Liver (tissue), 9 donors: ENCODE measurements around the gene ATAD3A. TPM values are rescaled to one million over a fixed set of nuclear protein-coding genes. Genes with fewer than 3 reads are reported as not detected.

Experiments
- DNase-seq: peaks from one replicate; pipeline ENCODE4 v3.0.0-alpha.2; 2017; ENCODE audit warnings: low spot score
- H3K27ac ChIP-seq, 2 donors: one replicate each; pipeline ENCODE4 v1.7.0; 2013; ENCODE audit warnings: inconsistent platforms in 2 of 2, low read length in 2 of 2, control low read depth in 1 of 2, low read depth in 1 of 2, mild to moderate bottlenecking in 1 of 2
- H3K27me3 ChIP-seq, 4 donors: one replicate each; pipeline versions ENCODE4 v1.6.1 to v1.7.0; 2013; ENCODE audit warnings: low read length in 3 of 4, inconsistent platforms in 1 of 4, mild to moderate bottlenecking in 1 of 4, moderate library complexity in 1 of 4; ENCODE audit not compliant: control insufficient read depth in 4 of 4, insufficient read depth in 4 of 4
- H3K36me3 ChIP-seq, 4 donors: one replicate each; pipeline versions ENCODE4 v1.6.1 to v1.7.0; 2013; ENCODE audit warnings: low read length in 3 of 4, mild to moderate bottlenecking in 3 of 4, low read depth in 1 of 4, moderate library complexity in 1 of 4; ENCODE audit not compliant: control insufficient read depth in 4 of 4, insufficient read depth in 3 of 4
- H3K4me1 ChIP-seq, 4 donors: one replicate each; pipeline versions ENCODE4 v1.6.1 to v1.7.0; 2013; ENCODE audit warnings: low read length in 3 of 4, mild to moderate bottlenecking in 3 of 4, moderate library complexity in 1 of 4; ENCODE audit not compliant: control insufficient read depth in 4 of 4, insufficient read depth in 4 of 4
- H3K4me3 ChIP-seq, 3 donors: one replicate each; pipeline versions ENCODE4 v1.6.1 to v1.7.0; 2013; ENCODE audit warnings: low read length in 3 of 3, control low read depth in 1 of 3, low read depth in 1 of 3, mild to moderate bottlenecking in 1 of 3
- H3K9ac ChIP-seq, 2 donors: one replicate each; pipeline ENCODE4 v1.7.0; 2013; ENCODE audit warnings: low read length in 2 of 2, mild to moderate bottlenecking in 2 of 2, moderate library complexity in 2 of 2, control low read depth in 1 of 2, low read depth in 1 of 2
- H3K9me3 ChIP-seq, 4 donors: one replicate each; pipeline versions ENCODE4 v1.6.1 to v1.7.0; 2013; ENCODE audit warnings: low read length in 3 of 4; ENCODE audit not compliant: control insufficient read depth in 4 of 4
- ATF3 ChIP-seq: IDR thresholded peaks from 2 replicates; pipeline ENCODE4 v1.6.1; 2016; ENCODE audit warnings: antibody characterized with exemption
- CTCF ChIP-seq: fragments of 150-350 bp; IDR thresholded peaks from 2 replicates; pipeline ENCODE4 v1.5.1; 2017; ENCODE audit warnings: improper control_type of control experiment, low read depth, low read length; ENCODE audit not compliant: missing input control
- EGR1 ChIP-seq, 2 donors: IDR thresholded peaks; 2 replicates each; pipeline ENCODE4 v1.6.1; 2016 to 2018; ENCODE audit warnings: antibody characterized with exemption in 2 of 2, low read depth in 2 of 2
- FOXA1 ChIP-seq: IDR thresholded peaks from 2 replicates; pipeline ENCODE4 v1.6.1; 2016; ENCODE audit warnings: antibody characterized with exemption
- FOXA2 ChIP-seq: IDR thresholded peaks from 2 replicates; pipeline ENCODE4 v1.6.1; 2016; ENCODE audit warnings: antibody characterized with exemption
- GABPA ChIP-seq, 2 donors: IDR thresholded peaks in 1 of 2; conservative IDR thresholded peaks in 1 of 2; 2 replicates each; pipeline ENCODE4 v1.6.1; 2016; ENCODE audit warnings: antibody characterized with exemption in 2 of 2, mild to moderate bottlenecking in 1 of 2, moderate library complexity in 1 of 2
- HNF4A ChIP-seq, 2 donors: conservative IDR thresholded peaks; 2 replicates each; pipeline ENCODE4 v1.6.1; 2016; ENCODE audit warnings: antibody characterized with exemption in 2 of 2, mild to moderate bottlenecking in 2 of 2
- HNF4G ChIP-seq: IDR thresholded peaks from 2 replicates; pipeline ENCODE4 v1.6.1; 2016; ENCODE audit warnings: antibody characterized with exemption
- JUND ChIP-seq, 2 donors: IDR thresholded peaks; 2 replicates each; pipeline ENCODE4 v1.6.1; 2016; ENCODE audit warnings: antibody characterized with exemption in 2 of 2
- NR2F2 ChIP-seq: IDR thresholded peaks from 2 replicates; pipeline ENCODE4 v1.6.1; 2016; ENCODE audit warnings: antibody characterized with exemption
- RAD21 ChIP-seq, 2 donors: IDR thresholded peaks; 2 replicates each; pipeline ENCODE4 v1.6.1; 2016; ENCODE audit warnings: antibody characterized with exemption in 2 of 2, mild to moderate bottlenecking in 2 of 2
- RXRA ChIP-seq, 2 donors: IDR thresholded peaks; 2 replicates each; pipeline ENCODE4 v1.6.1; 2017 to 2018; ENCODE audit warnings: antibody characterized with exemption in 2 of 2, mild to moderate bottlenecking in 1 of 2
- SP1 ChIP-seq: IDR thresholded peaks from 2 replicates; pipeline ENCODE4 v1.6.1; 2018; ENCODE audit warnings: antibody characterized with exemption, mild to moderate bottlenecking
- TAF1 ChIP-seq: conservative IDR thresholded peaks from 2 replicates; pipeline ENCODE4 v1.6.1; 2016; ENCODE audit warnings: antibody characterized with exemption, mild to moderate bottlenecking
- YY1 ChIP-seq: IDR thresholded peaks from 2 replicates; pipeline ENCODE4 v1.6.1; 2016; ENCODE audit warnings: antibody characterized with exemption, mild to moderate bottlenecking
- ZBTB33 ChIP-seq: IDR thresholded peaks from 2 replicates; pipeline ENCODE4 v1.6.1; 2016; ENCODE audit warnings: antibody characterized with exemption
- WGBS: extraction: QIAGEN DNeasy Blood & Tissue Kit; methylation state at CpG from one replicate; pipeline ENCODE4 v1.1.7; 2013; 5-methylcytosine and 5-hydroxymethylcytosine counted together
- polyA plus RNA-seq, 2 donors: library from polyadenylated mRNA; stranded (reverse) in 1 of 2; unstranded in 1 of 2; fragments of 200-250 nt in 1 of 2; fragments of >200 nt in 1 of 2; fragmentation: Nextera tagmentation in 1 of 2; extraction: Ambion mirVana in 1 of 2; gene quantifications; one replicate each; pipeline versions ENCODE4 v1.2.1 to v1.2.3, GENCODE V29; 2013 to 2015
- total RNA-seq, 2 donors: library from RNA; depleted of rRNA; stranded (reverse); fragments of >200 nt; gene quantifications; one replicate each; pipeline ENCODE4 v1.2.3, GENCODE V29; 2014
- TF ChIP-seq, protein P1 (sequence below): IDR thresholded peaks from 2 replicates; pipeline ENCODE4 v1.6.1; 2016; ENCODE audit warnings: antibody characterized with exemption
- TF ChIP-seq, protein P2 (sequence below): IDR thresholded peaks from 2 replicates; pipeline ENCODE4 v1.6.1; 2016; ENCODE audit warnings: antibody characterized with exemption, mild to moderate bottlenecking
- donor health status: healthy.
- donor health status: healthy.
- donor health status: healthy.
- donor health status: healthy.
- donor health status: healthy.

The ATAD3A gene
- total and polyA plus RNA-seq, 4 donors: 7.2 to 20.0 (median 15.8) TPM

DNA sequence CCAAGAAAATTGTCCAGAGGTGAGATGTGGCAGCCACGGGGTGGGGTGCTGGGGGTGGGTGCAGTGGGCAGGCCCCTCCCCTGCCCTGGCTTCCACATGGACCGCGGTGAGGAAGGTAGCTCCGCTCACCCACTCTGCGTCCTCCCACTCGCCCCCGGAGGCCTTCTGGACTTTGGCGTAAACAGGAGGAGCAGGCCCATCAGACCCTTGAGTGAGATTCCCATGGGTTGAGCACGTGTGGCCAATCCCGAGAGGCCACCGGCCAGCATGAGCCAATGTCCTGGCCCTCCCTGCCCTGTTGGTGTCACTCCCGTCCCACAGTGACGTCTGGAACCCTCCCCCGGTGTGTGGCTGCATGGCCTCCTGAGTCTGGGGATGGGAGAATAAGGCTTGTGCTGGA is 36.6 kb downstream of the ATAD3A start:
- H3K9me3 ChIP-seq: no peaks in the 10 kb centered on the region
- no peak overlapping the region for H3K4me3 ChIP-seq
- TF ChIP-seq FOXA2: no peak
- TF ChIP-seq YY1: no peak
- TF ChIP-seq GABPA (IDR thresholded peaks at IDR 0.05 in 1 of 2, conservative IDR thresholded peaks at IDR 0.05 in 1 of 2): no peak
- TF ChIP-seq ATF3: no peak
- TF ChIP-seq RXRA (IDR thresholded peaks at IDR 0.05): no peak
- TF ChIP-seq NR2F2: no peak
- no peak for TF ChIP-seq SP1
- no peak for TF ChIP-seq EGR1 (IDR thresholded peaks at IDR 0.05; ENCODE audit: low read depth in 2 of 2)
- no peak for TF ChIP-seq ZBTB33
- TF ChIP-seq, protein P1, sequence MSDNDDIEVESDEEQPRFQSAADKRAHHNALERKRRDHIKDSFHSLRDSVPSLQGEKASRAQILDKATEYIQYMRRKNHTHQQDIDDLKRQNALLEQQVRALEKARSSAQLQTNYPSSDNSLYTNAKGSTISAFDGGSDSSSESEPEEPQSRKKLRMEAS: no peak
- TF ChIP-seq TAF1: no peak
- no peak for TF ChIP-seq FOXA1
- TF ChIP-seq HNF4G: no peak
- no peak for TF ChIP-seq CTCF
- TF ChIP-seq JUND (IDR thresholded peaks at IDR 0.05): no peak
- no peak for TF ChIP-seq RAD21 (IDR thresholded peaks at IDR 0.05)
- TF ChIP-seq HNF4A (conservative IDR thresholded peaks at IDR 0.05): no peak
- TF ChIP-seq, protein P2, sequence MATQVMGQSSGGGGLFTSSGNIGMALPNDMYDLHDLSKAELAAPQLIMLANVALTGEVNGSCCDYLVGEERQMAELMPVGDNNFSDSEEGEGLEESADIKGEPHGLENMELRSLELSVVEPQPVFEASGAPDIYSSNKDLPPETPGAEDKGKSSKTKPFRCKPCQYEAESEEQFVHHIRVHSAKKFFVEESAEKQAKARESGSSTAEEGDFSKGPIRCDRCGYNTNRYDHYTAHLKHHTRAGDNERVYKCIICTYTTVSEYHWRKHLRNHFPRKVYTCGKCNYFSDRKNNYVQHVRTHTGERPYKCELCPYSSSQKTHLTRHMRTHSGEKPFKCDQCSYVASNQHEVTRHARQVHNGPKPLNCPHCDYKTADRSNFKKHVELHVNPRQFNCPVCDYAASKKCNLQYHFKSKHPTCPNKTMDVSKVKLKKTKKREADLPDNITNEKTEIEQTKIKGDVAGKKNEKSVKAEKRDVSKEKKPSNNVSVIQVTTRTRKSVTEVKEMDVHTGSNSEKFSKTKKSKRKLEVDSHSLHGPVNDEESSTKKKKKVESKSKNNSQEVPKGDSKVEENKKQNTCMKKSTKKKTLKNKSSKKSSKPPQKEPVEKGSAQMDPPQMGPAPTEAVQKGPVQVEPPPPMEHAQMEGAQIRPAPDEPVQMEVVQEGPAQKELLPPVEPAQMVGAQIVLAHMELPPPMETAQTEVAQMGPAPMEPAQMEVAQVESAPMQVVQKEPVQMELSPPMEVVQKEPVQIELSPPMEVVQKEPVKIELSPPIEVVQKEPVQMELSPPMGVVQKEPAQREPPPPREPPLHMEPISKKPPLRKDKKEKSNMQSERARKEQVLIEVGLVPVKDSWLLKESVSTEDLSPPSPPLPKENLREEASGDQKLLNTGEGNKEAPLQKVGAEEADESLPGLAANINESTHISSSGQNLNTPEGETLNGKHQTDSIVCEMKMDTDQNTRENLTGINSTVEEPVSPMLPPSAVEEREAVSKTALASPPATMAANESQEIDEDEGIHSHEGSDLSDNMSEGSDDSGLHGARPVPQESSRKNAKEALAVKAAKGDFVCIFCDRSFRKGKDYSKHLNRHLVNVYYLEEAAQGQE: no peak
- H3K27ac ChIP-seq: no peak overlapping the region
- 88% methylated on average over 14 of the region's 14 CpGs for WGBS
- DNase-seq: no peak
- H3K36me3 ChIP-seq: peaks cover 0 to 5% (median 0%) of the 10 kb centered on the region in 4 donors
- no peaks in the 10 kb centered on the region for H3K27me3 ChIP-seq
- peaks cover 0 to 9% (median 1%) of the 10 kb centered on the region in 4 donors for H3K4me1 ChIP-seq
- no peak overlapping the region for H3K9ac ChIP-seq
